Measurements from ENCODE around the gene NAGLU.
A peak's percentile ranks its signal among the peaks of the same experiment; 100 is the strongest.

The NAGLU gene

GRCh38 chr17:42536048-42536371 is at the start of gene NAGLU:
Gene NAGLU (plus strand): TSS chr17:42536241. CDS start chr17:42536273, 32 bp downstream.
- Histone ChIP-seq H3K4me1 (ENCODE audit: control insufficient read depth, low read length) (peaks cover 34% of the 10 kb centered on the region), H3K79me2 (ENCODE audit: control insufficient read depth, low read length) (peaks cover 11% of the 10 kb centered on the region), H3K4me2 (ENCODE audit: low read length) (peak within 1 kb of the TSS; percentile 83), H3K9me2 (replicated peaks; ENCODE audit: control insufficient read depth, low read length) (no peaks in the 10 kb centered on the region), H3K9me3 (ENCODE audit: control insufficient read depth, insufficient read depth, low read length) (no peaks in the 10 kb centered on the region), H3K36me3 (ENCODE audit: control insufficient read depth, low read length) (peaks cover 12% of the 10 kb centered on the region; the same call in 1 of the 2 replicates), H3F3A (ENCODE audit: control insufficient read depth, insufficient read depth) (peaks cover 13% of the 10 kb centered on the region), H3K27ac (ENCODE audit: low read depth, low read length) (peak within 1 kb of the TSS; percentile 26; the same call in 1 of the 2 replicates), H3K4me3 (ENCODE audit: low read length) (peak within 1 kb of the TSS; percentile 72), H4K20me1 (ENCODE audit: control insufficient read depth, insufficient read depth, low read depth, low read length) (peaks cover 10% of the 10 kb centered on the region), H3K27me3 (ENCODE audit: control insufficient read depth, low read length) (peaks cover 6% of the 10 kb centered on the region; the same call in 1 of the 2 replicates)
- no peak for TF ChIP-seq EZH2phosphoT487 (IDR thresholded peaks at IDR 0.05; ENCODE audit: borderline replicate concordance, low read length)
- no peak for TF ChIP-seq CTCF (IDR thresholded peaks at IDR 0.05; ENCODE audit: low read depth, low read length, poor library complexity, severe bottlenecking)

GRCh38 chr17:42488032-42488431 is 48.0 kb upstream of the NAGLU start:
- Histone ChIP-seq H3F3A (ENCODE audit: control insufficient read depth, insufficient read depth) (no peaks in the 10 kb centered on the region), H3K79me2 (ENCODE audit: control insufficient read depth, low read length) (no peaks in the 10 kb centered on the region), H3K27ac (ENCODE audit: low read depth, low read length) (no peak overlapping the region), H3K27me3 (ENCODE audit: control insufficient read depth, low read length) (peaks cover 9% of the 10 kb centered on the region), H3K9me3 (ENCODE audit: control insufficient read depth, insufficient read depth, low read length) (no peaks in the 10 kb centered on the region), H3K4me1 (ENCODE audit: control insufficient read depth, low read length) (no peaks in the 10 kb centered on the region), H4K20me1 (ENCODE audit: control insufficient read depth, insufficient read depth, low read depth, low read length) (no peaks in the 10 kb centered on the region), H3K4me3 (ENCODE audit: low read length) (no peak overlapping the region), H3K36me3 (ENCODE audit: control insufficient read depth, low read length) (no peaks in the 10 kb centered on the region), H3K9me2 (replicated peaks; ENCODE audit: control insufficient read depth, low read length) (no peaks in the 10 kb centered on the region), H3K4me2 (ENCODE audit: low read length) (no peak overlapping the region)
- TF ChIP-seq EZH2phosphoT487 (IDR thresholded peaks at IDR 0.05; ENCODE audit: borderline replicate concordance, low read length), result no peak
- no peak for TF ChIP-seq CTCF (IDR thresholded peaks at IDR 0.05; ENCODE audit: low read depth, low read length, poor library complexity, severe bottlenecking)

- Histone ChIP-seq H3K9me2 (replicated peaks; ENCODE audit: control insufficient read depth, low read length) (no peaks in the 10 kb centered on the region), H4K20me1 (ENCODE audit: control insufficient read depth, insufficient read depth, low read depth, low read length) (no peaks in the 10 kb centered on the region), H3F3A (ENCODE audit: control insufficient read depth, insufficient read depth) (no peaks in the 10 kb centered on the region), H3K27ac (ENCODE audit: low read depth, low read length) (no peak overlapping the region), H3K4me2 (ENCODE audit: low read length) (no peak overlapping the region), H3K79me2 (ENCODE audit: control insufficient read depth, low read length) (no peaks in the 10 kb centered on the region), H3K36me3 (ENCODE audit: control insufficient read depth, low read length) (no peaks in the 10 kb centered on the region), H3K4me1 (ENCODE audit: control insufficient read depth, low read length) (peaks cover 3% of the 10 kb centered on the region; the same call in 1 of the 2 replicates), H3K4me3 (ENCODE audit: low read length) (no peak overlapping the region), H3K9me3 (ENCODE audit: control insufficient read depth, insufficient read depth, low read length) (no peaks in the 10 kb centered on the region), H3K27me3 (ENCODE audit: control insufficient read depth, low read length) (peaks cover 10% of the 10 kb centered on the region; the same call in 1 of the 2 replicates)
- TF ChIP-seq EZH2phosphoT487 (IDR thresholded peaks at IDR 0.05; ENCODE audit: borderline replicate concordance, low read length) (no peak), CTCF (IDR thresholded peaks at IDR 0.05; ENCODE audit: low read depth, low read length, poor library complexity, severe bottlenecking) (no peak)
These were observed 42.7 kb upstream of the NAGLU start for GRCh38 chr17:42493319-42493718.

All from DOHH2 (cell line).